ENCODE measurements around the gene TMEM121. TPM values are rescaled to one million over a fixed set of nuclear protein-coding genes. Genes with fewer than 3 reads are reported as not detected.

The TMEM121 gene
- total RNA-seq, 2 experiments from 2014 or later: 11.5 to 11.9 TPM

GRCh38 chr14:105490267-105490571 lies 36.2 kb upstream of the TMEM121 start:
- DNase-seq (no peak), ATAC-seq (peak; percentile 1)
- Mint-ChIP-seq H3K9me3 (ENCODE audit: low read depth) (no peaks in the 10 kb centered on the region), H3K27ac (peak overlapping the region; percentile 85), H3K27me3 (no peaks in the 10 kb centered on the region), H3K4me1 (peaks cover 23% of the 10 kb centered on the region), H3K4me3 (peak overlapping the region; percentile 92), H3K36me3 (peaks cover 2% of the 10 kb centered on the region)
- CTCF ChIA-PET: interaction anchor here (0.9 to 5.1 kb wide), 23 partner anchors 9 to 1929 kb away, joined by 3 to 150 read pairs (median 4); partner anchors contain the start of gene PACS2

- Mint-ChIP-seq H3K27ac (peak within 1 kb of the TSS; percentile 95), H3K36me3 (peaks cover 2% of the 10 kb centered on the region), H3K4me3 (peak within 1 kb of the TSS; percentile 92), H3K4me1 (peaks cover 20% of the 10 kb centered on the region), H3K27me3 (no peaks in the 10 kb centered on the region), H3K9me3 (ENCODE audit: low read depth) (no peaks in the 10 kb centered on the region)
- DNase-seq: peak; percentile 100
- peak; percentile 74 for ATAC-seq
- CTCF ChIA-PET: interaction anchor here (0.9 to 5.1 kb wide), 22 partner anchors 9 to 1929 kb away, joined by 3 to 150 read pairs (median 4); partner anchors contain the start of gene PACS2
These were observed 35.6 kb upstream of the TMEM121 start, which contains the start of gene TEDC1 for GRCh38 chr14:105490572-105491365. TEDC1 (plus strand) TSS chr14:105491246; CDS start chr14:105491376, 130 bp downstream.

DNA sequence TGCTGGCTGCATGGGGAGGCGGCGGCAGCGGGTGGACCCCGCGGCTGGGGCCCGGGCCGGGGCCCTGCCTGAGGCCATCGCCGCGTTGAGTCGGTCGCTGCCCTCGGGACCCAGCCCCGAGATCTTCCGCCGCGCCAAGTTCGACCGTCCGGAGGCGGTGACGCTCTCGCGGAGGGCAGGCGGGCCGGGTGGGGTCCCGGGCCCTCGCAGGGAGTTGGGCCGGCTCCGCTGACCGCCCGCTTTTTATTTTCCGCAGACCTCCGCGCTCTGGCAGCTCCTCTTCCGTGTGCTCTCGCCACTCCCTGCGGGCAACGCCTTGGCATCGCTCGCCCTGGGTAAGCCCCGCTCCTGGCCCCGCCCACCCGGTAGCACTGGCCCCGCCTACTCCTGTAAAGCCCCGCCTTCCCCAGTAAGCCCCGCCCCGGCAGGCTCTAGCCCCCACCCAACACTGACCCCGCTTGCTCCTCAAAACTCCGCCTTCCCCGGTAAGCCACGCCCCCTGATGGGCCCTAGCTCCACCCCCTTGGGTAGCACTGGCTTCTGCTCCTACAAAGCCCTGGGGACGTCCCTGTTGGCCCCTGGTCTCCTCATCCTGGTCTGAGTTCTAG lies 34.9 kb upstream of the TMEM121 start:
- CTCF ChIA-PET: interaction anchor here (1.0 to 5.1 kb wide), 6 partner anchors 9 to 140 kb away, joined by 3 to 150 read pairs (median 8); no protein-coding TSS in a partner anchor
- DNase-seq (peak; percentile 95), ATAC-seq (peak; percentile 14)
- Mint-ChIP-seq H3K4me1 (peaks cover 17% of the 10 kb centered on the region), H3K36me3 (peaks cover 2% of the 10 kb centered on the region), H3K4me3 (peak overlapping the region; percentile 78), H3K9me3 (ENCODE audit: low read depth) (no peaks in the 10 kb centered on the region), H3K27ac (peak overlapping the region; percentile 95), H3K27me3 (no peaks in the 10 kb centered on the region)

DNA sequence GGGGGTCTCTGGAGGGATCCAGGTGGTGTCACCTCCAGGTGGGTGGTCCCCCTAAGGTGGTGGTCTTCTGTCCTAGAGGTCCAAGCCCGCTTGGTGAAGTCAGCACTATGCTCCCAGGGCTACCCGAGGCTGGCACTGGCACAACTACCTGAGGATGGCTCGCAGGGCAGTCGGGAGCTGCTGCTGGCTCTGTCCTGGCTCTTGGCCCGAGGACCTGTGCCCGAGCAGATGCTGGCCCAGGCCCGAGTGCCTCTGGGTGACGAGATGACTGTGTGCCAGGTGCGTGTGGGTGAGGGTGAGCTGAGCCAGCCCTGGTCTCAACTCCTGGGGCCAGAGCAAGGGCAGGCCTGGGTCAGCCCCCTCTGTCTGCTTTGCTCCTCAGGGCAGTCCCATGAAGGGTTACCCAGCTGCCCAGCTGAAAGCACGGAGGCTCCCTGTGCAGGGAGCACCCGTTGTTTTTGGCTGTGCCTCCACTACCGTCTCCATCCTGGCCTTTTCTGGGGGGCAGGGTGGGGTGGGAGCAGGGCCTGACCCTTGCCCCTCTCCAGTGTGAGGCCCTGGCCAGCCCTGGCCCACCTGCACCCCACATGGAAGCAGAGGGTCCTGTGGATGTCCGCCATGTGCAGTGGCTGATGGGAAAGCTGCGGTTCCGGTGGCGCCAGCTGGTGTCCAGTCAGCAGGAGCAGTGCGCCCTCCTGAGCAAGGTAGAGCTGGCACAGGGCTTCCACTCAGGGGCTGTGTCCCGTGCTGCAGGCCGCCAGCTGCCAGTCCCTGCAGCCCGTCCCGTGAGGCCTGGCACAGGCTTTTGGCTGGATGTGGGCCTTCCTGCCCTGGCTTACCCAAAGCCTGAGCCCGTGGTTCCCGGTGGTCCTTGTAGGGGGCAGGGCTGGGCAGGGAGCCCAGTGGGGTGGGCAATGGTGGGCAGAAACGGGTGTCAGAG lies 34.1 kb upstream of the TMEM121 start:
- Mint-ChIP-seq H3K9me3 (ENCODE audit: low read depth) (no peaks in the 10 kb centered on the region), H3K27ac (peak overlapping the region; percentile 95), H3K4me3 (peak overlapping the region; percentile 78), H3K4me1 (peaks cover 15% of the 10 kb centered on the region), H3K27me3 (no peaks in the 10 kb centered on the region), H3K36me3 (peaks cover 2% of the 10 kb centered on the region)
- CTCF ChIA-PET: interaction anchor here (1.0 to 5.1 kb wide), 5 partner anchors 8 to 140 kb away, joined by 3 to 150 read pairs (median 13); no protein-coding TSS in a partner anchor
- DNase-seq: no peak
- no peak for ATAC-seq

DNA sequence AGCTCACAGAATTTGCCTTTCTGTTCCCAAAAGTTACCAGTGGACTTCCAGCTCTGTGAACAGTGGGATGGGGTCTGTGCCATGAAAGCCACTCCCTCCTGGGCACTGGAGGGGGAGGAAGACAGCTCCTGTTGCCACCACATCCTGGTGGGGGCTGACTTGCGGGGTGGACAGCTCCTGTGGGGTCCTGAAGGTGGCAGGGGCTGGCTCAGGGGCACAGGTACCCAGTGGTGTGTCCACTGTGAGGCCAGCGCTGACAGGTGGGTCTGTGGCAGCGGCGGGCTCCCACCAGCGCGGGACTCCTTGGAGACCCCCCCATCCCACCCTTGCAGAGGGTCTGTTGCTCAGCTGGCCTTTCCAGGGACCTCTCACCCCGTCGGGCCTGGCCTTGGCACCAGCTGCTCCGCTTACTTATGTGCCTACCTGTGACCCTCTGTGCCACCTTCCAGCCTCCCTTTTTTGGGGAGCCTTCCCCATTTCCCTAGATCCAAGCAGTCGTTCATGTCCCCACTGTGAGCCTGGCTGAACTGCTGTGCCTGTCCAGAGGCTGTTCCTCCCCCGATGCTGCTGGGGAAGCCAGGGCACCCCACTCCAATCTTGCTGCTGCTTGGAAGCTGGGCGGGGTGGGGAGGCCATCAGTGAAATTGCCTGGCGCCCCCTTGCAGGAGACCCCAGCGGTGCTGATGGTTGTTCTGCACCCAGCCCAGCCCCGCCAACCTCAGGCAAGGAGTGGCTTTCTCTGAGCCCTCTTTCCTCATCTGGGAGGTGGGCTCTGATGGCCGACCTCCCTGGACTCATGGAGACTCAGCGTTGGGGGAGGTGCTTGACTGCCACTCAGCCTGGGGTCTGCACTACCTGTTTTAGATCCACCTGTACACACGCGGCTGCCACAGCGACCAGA lies 33.2 kb upstream of the TMEM121 start:
- Mint-ChIP-seq H3K4me1 (peaks cover 15% of the 10 kb centered on the region), H3K9me3 (ENCODE audit: low read depth) (no peaks in the 10 kb centered on the region), H3K4me3 (no peak overlapping the region), H3K36me3 (peaks cover 2% of the 10 kb centered on the region), H3K27ac (no peak overlapping the region), H3K27me3 (no peaks in the 10 kb centered on the region)
- CTCF ChIA-PET: interaction anchor here (1.1 to 4.9 kb wide), 3 partner anchors 12 to 141 kb away, joined by 4 to 150 read pairs (median 13); no protein-coding TSS in a partner anchor
- DNase-seq (no peak), ATAC-seq (no peak)

GRCh38 chr14:105493921-105494605 lies 32.3 kb upstream of the TMEM121 start:
- Mint-ChIP-seq H3K36me3 (peaks cover 2% of the 10 kb centered on the region), H3K27ac (no peak overlapping the region), H3K9me3 (ENCODE audit: low read depth) (no peaks in the 10 kb centered on the region), H3K4me1 (peaks cover 12% of the 10 kb centered on the region), H3K4me3 (no peak overlapping the region), H3K27me3 (no peaks in the 10 kb centered on the region)
- ATAC-seq: no peak
- no peak for DNase-seq
- CTCF ChIA-PET: interaction anchor here (1.1 kb wide), 1 partner anchor 142 kb away, joined by 4 read pairs; no protein-coding TSS in a partner anchor

- Mint-ChIP-seq H3K9me3 (ENCODE audit: low read depth) (no peaks in the 10 kb centered on the region), H3K4me3 (no peak overlapping the region), H3K36me3 (peaks cover 1% of the 10 kb centered on the region), H3K27ac (no peak overlapping the region), H3K4me1 (peaks cover 7% of the 10 kb centered on the region), H3K27me3 (no peaks in the 10 kb centered on the region)
- DNase-seq (no peak), ATAC-seq (no peak)
- CTCF ChIA-PET: no interaction called here
These were observed 31.8 kb upstream of the TMEM121 start for GRCh38 chr14:105494606-105494929.

DNA sequence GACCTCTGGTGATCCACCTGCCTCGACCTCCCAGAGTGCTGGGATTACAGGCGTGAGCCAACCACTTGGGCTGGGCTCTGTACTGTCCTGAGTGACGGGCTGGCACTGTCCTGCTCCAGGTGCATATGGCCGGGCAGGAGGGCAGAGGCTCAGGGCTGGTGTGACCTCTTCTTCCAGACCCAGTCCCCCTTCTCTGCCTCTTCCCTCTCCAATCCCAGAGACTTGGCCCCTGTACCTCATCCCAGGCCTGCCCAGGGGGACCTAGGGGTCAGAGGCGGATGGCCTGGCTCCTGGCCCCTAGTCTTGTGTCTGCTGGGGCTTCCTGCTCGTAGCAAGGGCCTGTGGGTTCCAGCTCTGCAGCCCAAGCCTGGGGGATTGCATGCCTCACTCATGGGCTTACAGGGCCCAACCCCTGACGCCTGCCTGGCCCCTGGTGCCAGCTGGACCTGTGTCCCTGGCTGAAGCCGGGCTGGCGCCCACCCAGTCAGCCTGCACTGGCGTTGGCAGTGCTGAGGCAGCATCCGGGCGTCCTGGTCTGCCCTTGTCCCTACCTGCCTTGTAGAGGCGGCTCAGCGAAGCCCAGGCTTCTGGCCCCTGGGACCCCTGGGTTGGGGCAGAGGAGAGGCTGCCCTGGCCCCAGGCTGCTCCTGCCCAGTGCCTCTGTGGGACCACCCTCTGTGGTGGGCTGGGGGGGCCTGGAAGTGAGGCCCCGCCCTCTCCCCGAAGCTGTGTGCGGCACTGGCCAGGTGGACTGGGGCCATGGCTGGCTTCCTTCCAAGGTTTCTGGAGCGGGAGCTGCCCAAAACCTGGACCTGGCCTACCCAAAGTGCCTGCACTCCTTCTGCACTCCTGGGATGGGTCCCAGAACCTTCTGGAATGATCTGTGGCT lies 31.0 kb upstream of the TMEM121 start:
- no peak for ATAC-seq
- H3K27me3 Mint-ChIP-seq: no peaks in the 10 kb centered on the region
- H3K4me3 Mint-ChIP-seq: no peak overlapping the region
- CTCF ChIA-PET: no interaction called here
- no peak for DNase-seq
- H3K27ac Mint-ChIP-seq: no peak overlapping the region
- no peaks in the 10 kb centered on the region for H3K36me3 Mint-ChIP-seq
- peaks cover 6% of the 10 kb centered on the region for H3K4me1 Mint-ChIP-seq
- H3K9me3 Mint-ChIP-seq (ENCODE audit: low read depth): no peaks in the 10 kb centered on the region

GRCh38 chr14:105495990-105496830 lies 30.2 kb upstream of the TMEM121 start:
- CTCF ChIA-PET: no interaction called here
- Mint-ChIP-seq H3K36me3 (no peaks in the 10 kb centered on the region), H3K27ac (no peak overlapping the region), H3K9me3 (ENCODE audit: low read depth) (no peaks in the 10 kb centered on the region), H3K27me3 (no peaks in the 10 kb centered on the region), H3K4me3 (no peak overlapping the region), H3K4me1 (peaks cover 6% of the 10 kb centered on the region)
- ATAC-seq (no peak), DNase-seq (peak; percentile 38)

- CTCF ChIA-PET: no interaction called here
- no peak overlapping the region for H3K4me3 Mint-ChIP-seq
- DNase-seq (no peak), ATAC-seq (no peak)
- no peaks in the 10 kb centered on the region for H3K27me3 Mint-ChIP-seq
- H3K27ac Mint-ChIP-seq: no peak overlapping the region
- H3K9me3 Mint-ChIP-seq (ENCODE audit: low read depth): no peaks in the 10 kb centered on the region
- H3K36me3 Mint-ChIP-seq: no peaks in the 10 kb centered on the region
- peaks cover 2% of the 10 kb centered on the region for H3K4me1 Mint-ChIP-seq
These were observed 29.4 kb upstream of the TMEM121 start for GRCh38 chr14:105496831-105497591.
